ENCODE measurements around the gene GABRB1. TPM values are rescaled to one million over a fixed set of nuclear protein-coding genes. Genes with fewer than 3 reads are reported as not detected.
A peak's percentile ranks its signal among the peaks of the same experiment; 100 is the strongest.

Gene GABRB1
- total RNA-seq = not detected

- peak; percentile 66 for DNase-seq (ENCODE audit: low spot score)
Measured at GRCh38 chr4:47031011-47031678, at the start of gene GABRB1. TSS of gene GABRB1 (plus strand) at chr4:47031567.

GRCh38 chr4:46984781-46985180, 46.6 kb upstream of the GABRB1 start:
- DNase-seq (ENCODE audit: low spot score) (no peak), ATAC-seq (no peak)

More at GRCh38 chr4:47031011-47031678, at the start of gene GABRB1:
- peak; percentile 70 for ATAC-seq

GRCh38 chr4:46986922-46987638, 44.3 kb upstream of the GABRB1 start:
- no peak for ATAC-seq
- DNase-seq (ENCODE audit: low spot score) = no peak

GRCh38 chr4:46992338-46992737, 39.0 kb upstream of the GABRB1 start:
- DNase-seq (ENCODE audit: low spot score) = no peak

GRCh38 chr4:46993075-46994006, 38.0 kb upstream of the GABRB1 start, which contains the start of gene GABRA4:
TSS of gene GABRA4 (minus strand) at chr4:46993581. CDS start at chr4:46993424, 157 bp downstream.
- ATAC-seq (no peak), DNase-seq (ENCODE audit: low spot score) (no peak)

More at GRCh38 chr4:46992338-46992737, 39.0 kb upstream of the GABRB1 start:
- ATAC-seq = no peak

- DNase-seq (ENCODE audit: low spot score) (no peak), ATAC-seq (no peak)
Measured at GRCh38 chr4:46994007-46994405, 37.4 kb upstream of the GABRB1 start.

- DNase-seq (ENCODE audit: low spot score) (no peak), ATAC-seq (no peak)
Measured at GRCh38 chr4:46999566-46999965, 31.8 kb upstream of the GABRB1 start.

- DNase-seq (ENCODE audit: low spot score) = no peak
- no peak for ATAC-seq
Measured at GRCh38 chr4:47000406-47000805, 31.0 kb upstream of the GABRB1 start.

- no peak for DNase-seq (ENCODE audit: low spot score)
- no peak for ATAC-seq
Measured at GRCh38 chr4:47002580-47002979, 28.8 kb upstream of the GABRB1 start.

GRCh38 chr4:47010347-47010911, 20.9 kb upstream of the GABRB1 start:
- DNase-seq (ENCODE audit: low spot score) = no peak
- peak; percentile 56 for ATAC-seq

- ATAC-seq (peak; percentile 79), DNase-seq (ENCODE audit: low spot score) (no peak)
Measured at GRCh38 chr4:47010912-47011446, 20.4 kb upstream of the GABRB1 start.

GRCh38 chr4:47012676-47013075, 18.7 kb upstream of the GABRB1 start:
- ATAC-seq = no peak
- DNase-seq (ENCODE audit: low spot score) = no peak

- no peak for ATAC-seq
Measured at GRCh38 chr4:47013373-47013772, 18.0 kb upstream of the GABRB1 start.

GRCh38 chr4:47017081-47017480, 14.3 kb upstream of the GABRB1 start:
- ATAC-seq (no peak), DNase-seq (ENCODE audit: low spot score) (no peak)

More at GRCh38 chr4:47013373-47013772, 18.0 kb upstream of the GABRB1 start:
- no peak for DNase-seq (ENCODE audit: low spot score)

GRCh38 chr4:47017494-47017893, 13.9 kb upstream of the GABRB1 start:
- no peak for DNase-seq (ENCODE audit: low spot score)
- ATAC-seq = no peak

GRCh38 chr4:47031751-47032404, 511 bp downstream of the GABRB1 start:
- DNase-seq (ENCODE audit: low spot score) = no peak
- peak; percentile 62 for ATAC-seq

GRCh38 chr4:47032405-47033106, 1.2 kb downstream of the GABRB1 start:
- ATAC-seq = peak; percentile 94
- peak; percentile 49 for DNase-seq (ENCODE audit: low spot score)

- no peak for ATAC-seq
Measured at GRCh38 chr4:47038263-47038662, 6.9 kb downstream of the GABRB1 start.

GRCh38 chr4:47040828-47041227, 9.5 kb downstream of the GABRB1 start:
- no peak for ATAC-seq

More at GRCh38 chr4:47038263-47038662, 6.9 kb downstream of the GABRB1 start:
- DNase-seq (ENCODE audit: low spot score) = no peak

More at GRCh38 chr4:47040828-47041227, 9.5 kb downstream of the GABRB1 start:
- no peak for DNase-seq (ENCODE audit: low spot score)
